HG02943 (cell line): ENCODE data around the gene SERPINA1.

ENCODE experiments used
- ATAC-seq: cut with Tn5 transposase; IDR thresholded peaks from one replicate; pipeline ENCODE4 v1.9.1; 2021; ENCODE audit warnings: mild to moderate bottlenecking, low read depth, moderate library complexity; ENCODE audit not compliant: unreplicated experiment

Gene SERPINA1

GRCh38 chr14:94385553-94386057, 2.8 kb downstream of the SERPINA1 start:
- ATAC-seq, result no peak

- ATAC-seq, result no peak
Observed at GRCh38 chr14:94384342-94384741, 4.1 kb downstream of the SERPINA1 start.

- ATAC-seq, result no peak
Observed at GRCh38 chr14:94383777-94384176, 4.6 kb downstream of the SERPINA1 start.

- no peak for ATAC-seq
Observed at GRCh38 chr14:94382716-94383596, 5.4 kb downstream of the SERPINA1 start.

GRCh38 chr14:94382099-94382715, 6.2 kb downstream of the SERPINA1 start:
- ATAC-seq, result no peak

- ATAC-seq, result no peak
Observed at GRCh38 chr14:94381149-94382030, 7.0 kb downstream of the SERPINA1 start.

GRCh38 chr14:94380225-94381148, 7.9 kb downstream of the SERPINA1 start:
- ATAC-seq, result no peak

GRCh38 chr14:94379291-94380224, 8.8 kb downstream of the SERPINA1 start:
- no peak for ATAC-seq

- ATAC-seq, result no peak
Observed at GRCh38 chr14:94378527-94379290, 9.7 kb downstream of the SERPINA1 start.

GRCh38 chr14:94377866-94378470, 10.4 kb downstream of the SERPINA1 start:
- ATAC-seq, result no peak

- ATAC-seq, result no peak
Observed at GRCh38 chr14:94376976-94377865, 11.2 kb downstream of the SERPINA1 start.

- ATAC-seq, result no peak
Observed at GRCh38 chr14:94376108-94376975, 12.1 kb downstream of the SERPINA1 start.

GRCh38 chr14:94375552-94376107, 12.8 kb downstream of the SERPINA1 start:
- no peak for ATAC-seq

GRCh38 chr14:94374749-94375260, 13.6 kb downstream of the SERPINA1 start:
- no peak for ATAC-seq

- no peak for ATAC-seq
Observed at GRCh38 chr14:94374116-94374515, 14.3 kb downstream of the SERPINA1 start.
